ENCODE results near the gene CARD11. TPM values are rescaled to one million over a fixed set of nuclear protein-coding genes. Genes with fewer than 3 reads are reported as not detected.

CARD11 gene
- total RNA-seq, 1 experiment from 2014 or later: not detected

- in situ Hi-C loops (cut with HindIII; ENCODE audit: low sequenced_read_pairs): no loop called here
- DNase-seq (ENCODE audit: low spot score): no peak
These were observed 89.2 kb downstream of the CARD11 start for GRCh38 chr7:2954433-2954853.

GRCh38 chr7:2953588-2954407, 89.9 kb downstream of the CARD11 start:
- DNase-seq (ENCODE audit: low spot score): no peak

GRCh38 chr7:2953099-2953498, 90.6 kb downstream of the CARD11 start:
- no peak for DNase-seq (ENCODE audit: low spot score)
- in situ Hi-C loops (cut with HindIII; ENCODE audit: low sequenced_read_pairs): no loop called here

More at GRCh38 chr7:2953588-2954407, 89.9 kb downstream of the CARD11 start:
- in situ Hi-C loops (cut with HindIII; ENCODE audit: low sequenced_read_pairs): no loop called here

- in situ Hi-C loops (cut with HindIII; ENCODE audit: low sequenced_read_pairs): no loop called here
- no peak for DNase-seq (ENCODE audit: low spot score)
These were observed 91.4 kb downstream of the CARD11 start for GRCh38 chr7:2952316-2952715.

GRCh38 chr7:2950578-2950977, 93.1 kb downstream of the CARD11 start:
- no peak for DNase-seq (ENCODE audit: low spot score)
- in situ Hi-C loops (cut with HindIII; ENCODE audit: low sequenced_read_pairs): no loop called here

GRCh38 chr7:2948749-2949148, 94.9 kb downstream of the CARD11 start:
- in situ Hi-C loops (cut with HindIII; ENCODE audit: low sequenced_read_pairs): loop anchor here (10.0 kb wide), 1 partner anchor 124 kb away; no protein-coding TSS in a partner anchor
- DNase-seq (ENCODE audit: low spot score): no peak

GRCh38 chr7:2947058-2947780, 96.4 kb downstream of the CARD11 start:
- no peak for DNase-seq (ENCODE audit: low spot score)
- in situ Hi-C loops (cut with HindIII; ENCODE audit: low sequenced_read_pairs): loop anchor here (10.0 kb wide), 1 partner anchor 122 kb away; no protein-coding TSS in a partner anchor

GRCh38 chr7:2945171-2945570, 98.5 kb downstream of the CARD11 start:
- in situ Hi-C loops (cut with HindIII; ENCODE audit: low sequenced_read_pairs): loop anchor here (10.0 kb wide), 1 partner anchor 120 kb away; no protein-coding TSS in a partner anchor
- no peak for DNase-seq (ENCODE audit: low spot score)

- no peak for DNase-seq (ENCODE audit: low spot score)
- in situ Hi-C loops (cut with HindIII; ENCODE audit: low sequenced_read_pairs): loop anchor here (10.0 kb wide), 1 partner anchor 120 kb away; no protein-coding TSS in a partner anchor
These were observed 98.9 kb downstream of the CARD11 start for GRCh38 chr7:2944739-2945138.

GRCh38 chr7:2943851-2944601, 99.6 kb downstream of the CARD11 start:
- in situ Hi-C loops (cut with HindIII; ENCODE audit: low sequenced_read_pairs): loop anchor here (10.0 kb wide), 1 partner anchor 119 kb away; no protein-coding TSS in a partner anchor
- no peak for DNase-seq (ENCODE audit: low spot score)

GRCh38 chr7:2941216-2941859, 102.3 kb downstream of the CARD11 start:
- no peak for DNase-seq (ENCODE audit: low spot score)
- in situ Hi-C loops (cut with HindIII; ENCODE audit: low sequenced_read_pairs): loop anchor here (10.0 kb wide), 1 partner anchor 117 kb away; no protein-coding TSS in a partner anchor

- DNase-seq (ENCODE audit: low spot score): no peak
- in situ Hi-C loops (cut with HindIII; ENCODE audit: low sequenced_read_pairs): loop anchor here (10.0 kb wide), 1 partner anchor 116 kb away; no protein-coding TSS in a partner anchor
These were observed 103.2 kb downstream of the CARD11 start for GRCh38 chr7:2940466-2940865.

- in situ Hi-C loops (cut with HindIII; ENCODE audit: low sequenced_read_pairs): no loop called here
- DNase-seq (ENCODE audit: low spot score): no peak
These were observed 104.3 kb downstream of the CARD11 start for GRCh38 chr7:2939193-2939885.

- in situ Hi-C loops (cut with HindIII; ENCODE audit: low sequenced_read_pairs): no loop called here
- DNase-seq (ENCODE audit: low spot score): no peak
These were observed 105.0 kb downstream of the CARD11 start for GRCh38 chr7:2938514-2939192.

GRCh38 chr7:2937701-2938513, 105.8 kb downstream of the CARD11 start:
- in situ Hi-C loops (cut with HindIII; ENCODE audit: low sequenced_read_pairs): no loop called here
- DNase-seq (ENCODE audit: low spot score): no peak

GRCh38 chr7:2936891-2937580, 106.6 kb downstream of the CARD11 start:
- no peak for DNase-seq (ENCODE audit: low spot score)
- in situ Hi-C loops (cut with HindIII; ENCODE audit: low sequenced_read_pairs): no loop called here
